Measurements from ENCODE around the gene FAM187B.
"Not testable (repeated sequence)": the region's sequence is repeated elsewhere in the genome, so short reads cannot be mapped to it uniquely, and the experiment has no call there.

Gene FAM187B

DNA sequence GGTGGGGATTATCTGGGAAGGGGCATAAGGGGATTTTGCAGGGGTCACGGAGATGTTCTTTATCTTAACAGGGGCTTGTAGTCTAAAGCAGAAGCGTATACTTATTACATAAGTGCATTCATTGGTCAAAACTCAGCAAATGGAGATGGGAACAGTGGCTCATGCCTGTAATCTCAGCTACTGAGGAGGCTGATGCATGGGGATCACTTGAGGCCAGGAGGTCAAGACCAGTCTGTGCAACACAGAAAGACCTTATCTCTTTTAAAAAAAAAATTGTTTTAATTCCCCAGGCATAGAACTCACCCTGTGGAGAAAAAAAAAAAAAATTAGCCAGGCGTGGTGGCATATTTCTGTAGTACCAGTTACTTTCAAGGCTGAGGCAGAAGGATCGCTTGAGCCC, 18.9 kb downstream of the FAM187B start:
- DNase-seq: no peak

DNA sequence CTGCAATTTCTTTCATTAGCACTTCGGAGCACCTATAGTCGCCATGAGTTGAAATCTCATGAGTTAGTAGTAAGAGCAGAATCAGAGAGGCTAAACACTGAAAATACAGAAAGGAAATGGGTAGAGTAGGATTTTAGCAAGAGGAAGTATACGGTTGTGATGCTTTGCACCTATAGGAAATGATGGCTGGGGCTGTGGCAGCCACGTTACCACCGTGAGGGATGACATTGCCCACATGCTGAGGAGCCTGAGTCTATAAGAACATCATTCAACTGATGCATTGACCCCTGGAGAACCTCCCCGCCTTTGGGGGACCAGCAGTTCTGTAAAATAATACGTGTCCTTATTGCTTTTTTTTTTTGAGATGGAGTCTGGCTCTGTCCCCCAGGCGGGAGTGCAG, 20.4 kb downstream of the FAM187B start:
- no peak for DNase-seq

GRCh38 chr19:35207391-35207871, 21.1 kb downstream of the FAM187B start:
- no peak for DNase-seq

GRCh38 chr19:35206855-35207254, 21.7 kb downstream of the FAM187B start:
- DNase-seq: no peak

DNA sequence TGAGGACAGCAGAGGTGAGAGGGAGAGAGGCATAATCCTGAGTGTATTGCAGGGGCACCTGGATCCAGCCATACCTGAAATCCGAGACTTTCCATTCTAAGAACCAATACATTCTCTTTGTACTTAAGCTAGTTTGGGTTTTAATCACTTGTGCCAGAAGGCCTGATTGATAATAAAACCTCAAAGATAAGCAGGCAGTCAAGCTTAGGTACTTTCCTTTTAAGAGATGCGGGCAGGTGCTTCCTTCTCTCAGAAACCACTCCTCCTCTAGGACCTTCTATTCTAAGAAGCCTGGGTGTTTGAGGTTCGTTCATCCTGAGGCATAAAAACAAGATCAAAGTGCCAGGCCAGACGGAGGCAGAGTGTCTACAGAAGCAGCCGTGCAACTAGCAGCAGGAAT, 22.2 kb downstream of the FAM187B start:
- DNase-seq: peak; percentile 17

- no peak for DNase-seq
These were observed 22.7 kb downstream of the FAM187B start for GRCh38 chr19:35205733-35206323.

DNA sequence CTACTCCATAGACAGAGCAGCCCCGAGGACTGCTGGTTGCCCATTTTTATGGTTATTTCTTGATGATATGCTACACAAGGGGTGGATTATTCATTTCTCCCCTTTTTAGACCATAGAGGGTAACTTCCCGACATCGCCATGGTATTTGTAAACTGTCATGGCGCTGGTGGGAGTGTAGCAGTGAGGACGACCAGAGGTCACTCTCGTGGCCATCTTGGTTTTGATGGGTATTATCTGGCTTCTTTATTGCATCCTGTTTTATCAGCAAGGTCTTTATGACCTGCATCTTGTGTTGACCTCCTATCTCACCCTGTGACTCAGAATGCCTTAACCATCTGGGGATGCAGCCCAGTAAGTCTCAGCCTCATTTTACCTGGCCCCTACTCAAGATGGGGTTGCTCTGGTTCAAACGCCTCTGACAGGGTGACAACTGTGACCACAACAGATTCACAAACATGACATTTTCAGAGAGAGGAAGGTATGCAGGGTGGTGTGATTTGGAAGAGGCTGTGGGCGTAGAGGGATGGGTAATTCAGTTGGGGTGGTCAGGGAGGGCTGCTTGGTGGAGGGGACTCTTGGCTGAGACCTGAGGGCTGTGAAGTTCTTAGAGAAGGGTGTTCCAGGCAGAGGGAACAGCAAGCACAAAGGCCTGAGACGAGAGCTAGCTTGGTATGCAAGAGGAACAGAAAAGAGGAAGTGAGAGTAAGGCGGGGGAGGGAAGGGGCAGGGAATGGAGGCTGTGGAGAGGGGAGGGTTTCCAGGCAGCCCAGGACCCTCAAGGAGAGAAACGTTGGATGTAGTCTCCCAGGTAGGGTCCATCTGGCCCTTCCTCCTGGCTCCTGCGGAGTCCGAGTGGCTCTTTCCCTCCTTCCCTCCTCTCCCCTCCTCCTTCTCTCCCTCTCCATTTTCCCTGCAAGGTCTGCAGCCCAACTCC, 23.5 kb downstream of the FAM187B start:
- peak; percentile 15 for DNase-seq

- DNase-seq: no peak
These were observed 25.5 kb downstream of the FAM187B start for GRCh38 chr19:35202722-35203688.

DNA sequence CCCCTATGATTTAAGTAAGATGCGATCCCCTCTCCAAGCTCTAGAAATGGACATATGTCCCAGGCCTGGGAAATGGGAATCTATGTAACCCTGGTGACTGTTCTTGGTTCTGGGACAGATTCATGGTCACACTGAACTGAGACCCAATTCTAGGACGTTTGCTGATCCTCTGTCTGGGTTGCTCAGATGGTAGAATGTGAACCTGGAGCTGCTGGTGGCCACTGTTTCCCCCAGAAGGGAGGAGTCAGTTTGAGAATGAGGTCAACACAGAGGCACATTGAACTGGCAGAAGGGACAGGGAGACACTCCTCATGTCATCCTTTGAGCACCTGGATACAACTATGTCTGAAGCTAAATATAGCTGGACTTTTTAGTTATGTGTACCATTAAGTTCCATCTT, 29.1 kb downstream of the FAM187B start:
- DNase-seq: no peak

DNA sequence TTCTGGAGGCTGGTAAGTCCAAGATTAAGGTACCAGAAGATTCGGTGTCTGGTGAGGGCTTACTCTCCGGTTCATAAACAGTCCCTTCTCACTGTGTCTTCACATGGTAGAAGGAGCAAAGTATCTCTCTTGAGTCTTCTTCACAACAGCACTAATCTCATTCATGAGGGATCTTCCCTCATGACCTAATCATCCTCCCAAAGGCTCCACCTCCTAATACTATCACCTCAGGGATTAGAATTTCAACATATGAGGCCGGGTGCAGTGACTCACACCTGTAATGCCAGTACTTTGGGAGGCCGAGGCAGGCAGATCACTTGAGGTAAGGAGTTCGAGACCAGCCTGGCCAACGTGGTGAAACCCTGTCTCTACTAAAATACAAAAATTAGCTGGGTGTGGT, 31.7 kb downstream of the FAM187B start:
- not testable (repeated sequence) for DNase-seq

- DNase-seq: no peak
These were observed 32.7 kb downstream of the FAM187B start for GRCh38 chr19:35195830-35196229.

- no peak for DNase-seq
These were observed 34.2 kb downstream of the FAM187B start for GRCh38 chr19:35194012-35194984.

DNA sequence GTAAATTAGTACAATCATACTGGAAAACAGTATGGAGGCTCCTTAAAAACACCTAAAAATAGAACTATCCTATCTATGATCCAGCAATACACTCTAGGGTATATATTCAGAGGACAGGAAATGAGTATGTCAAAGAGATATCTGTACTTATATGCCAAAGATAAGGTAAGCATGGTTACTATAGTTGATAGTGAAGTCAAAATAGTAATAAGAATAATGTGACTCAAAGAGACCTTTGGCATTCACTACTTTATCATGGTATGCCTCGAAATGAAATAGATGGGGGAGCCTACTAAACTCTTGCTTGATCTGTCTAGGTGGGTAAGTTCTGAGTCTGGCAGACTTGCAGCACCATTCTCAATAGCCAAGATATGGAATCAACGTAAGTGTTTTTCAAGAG, 43.7 kb downstream of the FAM187B start:
- DNase-seq: no peak

DNA sequence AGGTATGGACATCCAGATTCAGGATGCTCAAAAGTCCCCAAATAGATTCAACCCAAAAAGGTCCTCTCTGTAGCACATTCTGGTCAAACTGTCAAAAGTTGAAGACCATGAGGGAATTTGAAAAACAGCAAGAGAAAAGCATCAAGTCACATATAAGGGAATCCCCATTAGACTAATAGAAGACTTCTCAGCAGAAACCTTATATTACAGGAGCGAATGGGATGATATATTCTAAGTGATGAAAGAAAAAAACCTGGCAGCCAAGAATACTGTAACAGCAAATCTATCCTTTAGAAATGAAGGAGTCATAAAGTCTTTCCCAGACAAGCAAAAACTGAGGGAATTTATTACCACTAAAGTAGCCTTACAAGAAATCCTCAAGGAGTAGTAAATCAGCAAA, 44.3 kb downstream of the FAM187B start:
- no peak for DNase-seq

GRCh38 chr19:35181387-35181786, 47.2 kb downstream of the FAM187B start:
- no peak for DNase-seq

DNA sequence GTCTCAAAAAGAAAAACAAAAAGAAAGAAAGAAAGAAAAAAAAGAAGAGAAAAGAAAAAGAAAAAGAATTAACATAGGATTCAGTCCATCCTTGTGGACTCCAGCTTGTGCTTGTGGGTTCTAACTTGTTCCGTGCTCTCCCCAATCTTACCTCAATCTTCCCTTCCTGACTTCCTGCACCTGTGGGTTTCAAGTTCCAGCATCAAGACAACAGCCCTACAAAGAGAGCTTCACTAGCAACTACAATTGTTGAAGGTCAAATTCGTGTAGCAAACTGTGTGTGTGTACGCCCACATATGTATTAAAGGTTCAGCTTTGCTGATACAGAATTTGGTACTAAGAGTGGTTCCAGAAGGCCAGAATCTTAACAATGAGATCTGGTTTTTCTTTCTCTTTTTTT, 48.7 kb downstream of the FAM187B start:
- DNase-seq: no peak

GRCh38 chr19:35178701-35179100, 49.8 kb downstream of the FAM187B start:
- DNase-seq: no peak

- DNase-seq: no peak
These were observed 50.9 kb downstream of the FAM187B start for GRCh38 chr19:35177377-35178274.

GRCh38 chr19:35176181-35176570, 52.4 kb downstream of the FAM187B start:
- no peak for DNase-seq

All from stimulated activated CD4-positive, alpha-beta T cell treated with anti-CD3 and anti-CD28 coated beads, Interleukin-1b, Interleukin-23, amount 100 ng/mL, for 48 hours (primary cell).